DOHH2 (cell line): Measurements from ENCODE around the gene KRT77.
"Not testable (repeated sequence)": the region's sequence is repeated elsewhere in the genome, so short reads cannot be mapped to it uniquely, and the experiment has no call there.

Experiments used
- H3F3A ChIP-seq: fragments of 200-600 bp; sonication (generic), shearing (Covaris generic); 2 replicates; pipeline ENCODE4 v1.6.0; 2016; ENCODE audit warnings: antibody characterized with exemption, mild to moderate bottlenecking; ENCODE audit not compliant: control insufficient read depth, insufficient read depth
- H3K27ac ChIP-seq: fragments of 200-600 bp; sonication (generic); 2 replicates; pipeline ENCODE4 v1.5.1; 2014; ENCODE audit warnings: low read depth, mild to moderate bottlenecking, low read length, moderate library complexity
- H3K27me3 ChIP-seq: fragments of 200-600 bp; sonication (generic); 2 replicates; pipeline ENCODE4 v1.6.1; 2014; ENCODE audit warnings: mild to moderate bottlenecking, low read length, mixed read lengths; ENCODE audit not compliant: control insufficient read depth
- H3K36me3 ChIP-seq: fragments of 200-600 bp; sonication (generic); 2 replicates; pipeline ENCODE4 v1.6.1; 2014; ENCODE audit warnings: mild to moderate bottlenecking, low read length, moderate library complexity, mixed read lengths; ENCODE audit not compliant: control insufficient read depth
- H3K4me1 ChIP-seq: fragments of 200-600 bp; sonication (generic); 2 replicates; pipeline ENCODE4 v1.6.1; 2014; ENCODE audit warnings: mild to moderate bottlenecking, low read length, mixed read lengths; ENCODE audit not compliant: control insufficient read depth
- H3K4me2 ChIP-seq: fragments of 200-600 bp; sonication (generic); 2 replicates; pipeline ENCODE4 v1.6.0; 2014; ENCODE audit warnings: mild to moderate bottlenecking, low read length, moderate library complexity
- H3K4me3 ChIP-seq: fragments of 200-600 bp; sonication (generic); 2 replicates; pipeline ENCODE4 v1.5.1; 2014; ENCODE audit warnings: mild to moderate bottlenecking, low read length, mixed read lengths
- H3K79me2 ChIP-seq: fragments of 200-600 bp; sonication (generic); 2 replicates; pipeline ENCODE4 v1.6.1; 2014; ENCODE audit warnings: mild to moderate bottlenecking, low read length, mixed read lengths; ENCODE audit not compliant: control insufficient read depth
- H3K9me2 ChIP-seq: fragments of 200-600 bp; sonication (generic); replicated peaks from 2 replicates; pipeline ENCODE4 v1.6.1; 2014; ENCODE audit warnings: mild to moderate bottlenecking, low read length, mixed read lengths; ENCODE audit not compliant: control insufficient read depth
- H3K9me3 ChIP-seq: fragments of 200-600 bp; sonication (generic); 2 replicates; pipeline ENCODE4 v1.6.1; 2014; ENCODE audit warnings: antibody characterized with exemption, low read length, mixed read lengths; ENCODE audit not compliant: control insufficient read depth, insufficient read depth
- H4K20me1 ChIP-seq: fragments of 200-600 bp; sonication (generic); 2 replicates; pipeline ENCODE4 v1.6.0; 2014; ENCODE audit warnings: low read depth, mild to moderate bottlenecking, antibody characterized with exemption, low read length, moderate library complexity; ENCODE audit not compliant: control insufficient read depth, insufficient read depth
- EZH2phosphoT487 ChIP-seq: fragments of 200-600 bp; sonication (generic); IDR thresholded peaks from 2 replicates; pipeline ENCODE4 v1.6.1; 2017; ENCODE audit warnings: borderline replicate concordance, mild to moderate bottlenecking, antibody characterized with exemption, low read length, moderate library complexity, mixed read lengths
- TF ChIP-seq, protein P1 (sequence below): fragments of 200-600 bp; sonication (generic); IDR thresholded peaks from one replicate; pipeline ENCODE4 v1.5.1; 2014; ENCODE audit warnings: antibody characterized with exemption, mild to moderate bottlenecking, low read depth, low read length; ENCODE audit not compliant: poor library complexity, severe bottlenecking

KRT77 gene

DNA sequence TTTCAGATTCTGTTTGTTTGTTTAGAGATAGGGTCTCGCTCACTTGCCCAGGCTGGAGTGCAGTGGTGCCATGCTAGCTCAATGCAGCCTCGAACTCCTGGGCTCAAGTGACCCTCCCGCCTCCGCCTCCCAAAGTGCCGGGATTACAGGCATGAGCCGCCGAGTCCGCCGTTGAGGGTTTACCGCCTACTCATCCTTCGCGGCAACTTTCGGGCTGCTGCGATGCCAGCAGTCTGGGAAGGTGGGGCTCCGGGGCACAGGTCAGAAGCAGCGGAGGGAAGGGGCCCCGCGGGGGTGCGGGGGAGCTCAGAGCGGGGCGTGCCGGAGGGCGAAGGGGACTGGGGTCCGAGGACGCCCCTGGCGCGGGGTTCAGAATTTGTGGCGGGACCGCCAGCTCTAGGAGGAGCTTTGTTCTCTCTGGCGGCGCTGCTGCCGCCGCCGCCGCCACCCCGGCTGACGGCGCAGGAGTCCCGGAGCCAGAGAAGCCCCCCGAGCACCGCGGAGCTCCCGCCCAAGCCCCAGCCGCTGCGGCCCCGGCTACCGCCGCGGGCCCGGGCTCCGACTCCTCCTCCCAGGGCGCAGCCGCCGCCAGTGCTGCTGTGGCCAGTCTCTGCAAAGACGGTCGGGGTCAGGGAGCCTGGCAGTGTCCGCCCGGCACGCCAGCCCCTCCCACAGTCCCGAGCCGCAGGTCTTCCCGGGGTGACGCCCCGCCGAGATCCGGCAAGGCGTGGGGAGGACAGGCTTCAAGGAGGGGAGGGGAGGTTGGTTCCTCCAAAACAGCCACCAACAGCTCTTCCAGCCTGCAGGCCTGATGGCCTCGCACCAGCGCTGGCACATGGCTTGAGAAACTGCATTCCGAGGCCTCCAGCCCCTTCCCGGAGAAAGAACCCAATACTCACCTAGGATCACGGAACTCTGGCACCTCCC lies 10.9 kb upstream of the KRT77 start:
- TF ChIP-seq EZH2phosphoT487, result no peak
- TF ChIP-seq, protein P1, sequence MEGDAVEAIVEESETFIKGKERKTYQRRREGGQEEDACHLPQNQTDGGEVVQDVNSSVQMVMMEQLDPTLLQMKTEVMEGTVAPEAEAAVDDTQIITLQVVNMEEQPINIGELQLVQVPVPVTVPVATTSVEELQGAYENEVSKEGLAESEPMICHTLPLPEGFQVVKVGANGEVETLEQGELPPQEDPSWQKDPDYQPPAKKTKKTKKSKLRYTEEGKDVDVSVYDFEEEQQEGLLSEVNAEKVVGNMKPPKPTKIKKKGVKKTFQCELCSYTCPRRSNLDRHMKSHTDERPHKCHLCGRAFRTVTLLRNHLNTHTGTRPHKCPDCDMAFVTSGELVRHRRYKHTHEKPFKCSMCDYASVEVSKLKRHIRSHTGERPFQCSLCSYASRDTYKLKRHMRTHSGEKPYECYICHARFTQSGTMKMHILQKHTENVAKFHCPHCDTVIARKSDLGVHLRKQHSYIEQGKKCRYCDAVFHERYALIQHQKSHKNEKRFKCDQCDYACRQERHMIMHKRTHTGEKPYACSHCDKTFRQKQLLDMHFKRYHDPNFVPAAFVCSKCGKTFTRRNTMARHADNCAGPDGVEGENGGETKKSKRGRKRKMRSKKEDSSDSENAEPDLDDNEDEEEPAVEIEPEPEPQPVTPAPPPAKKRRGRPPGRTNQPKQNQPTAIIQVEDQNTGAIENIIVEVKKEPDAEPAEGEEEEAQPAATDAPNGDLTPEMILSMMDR, result no peak
- H3K27me3 ChIP-seq, result 0 out of 2 replicates have a peak, but pooled peaks cover 4% of the 10 kb centered on the region
- no peaks in the 10 kb centered on the region for H3K9me2 ChIP-seq
- no peaks in the 10 kb centered on the region for H3K36me3 ChIP-seq
- no peaks in the 10 kb centered on the region for H3F3A ChIP-seq
- no peak overlapping the region for H3K4me2 ChIP-seq
- no peaks in the 10 kb centered on the region for H3K4me1 ChIP-seq
- H3K27ac ChIP-seq, result no peak overlapping the region
- no peaks in the 10 kb centered on the region for H4K20me1 ChIP-seq
- H3K9me3 ChIP-seq, result no peaks in the 10 kb centered on the region
- H3K79me2 ChIP-seq, result no peaks in the 10 kb centered on the region
- no peak overlapping the region for H3K4me3 ChIP-seq

DNA sequence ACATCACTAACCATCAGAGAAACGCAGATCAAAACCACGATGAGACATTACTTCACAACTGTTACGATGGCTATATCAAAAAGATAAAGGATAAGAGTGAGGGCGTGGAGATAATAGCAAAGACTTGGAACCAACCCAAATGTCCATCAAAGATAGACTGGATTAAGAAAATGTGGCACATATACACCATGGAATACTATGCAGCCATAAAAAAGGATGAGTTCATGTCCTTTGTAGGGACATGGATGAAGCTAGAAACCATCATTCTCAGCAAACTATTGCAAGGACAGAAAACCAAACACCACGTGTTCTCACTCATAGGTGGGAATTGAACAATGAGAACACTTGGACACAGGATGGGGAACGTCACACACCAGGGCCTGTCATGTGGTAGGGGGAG lies 8.8 kb upstream of the KRT77 start:
- not testable (repeated sequence) for H3K9me2 ChIP-seq, H3K4me3 ChIP-seq

DNA sequence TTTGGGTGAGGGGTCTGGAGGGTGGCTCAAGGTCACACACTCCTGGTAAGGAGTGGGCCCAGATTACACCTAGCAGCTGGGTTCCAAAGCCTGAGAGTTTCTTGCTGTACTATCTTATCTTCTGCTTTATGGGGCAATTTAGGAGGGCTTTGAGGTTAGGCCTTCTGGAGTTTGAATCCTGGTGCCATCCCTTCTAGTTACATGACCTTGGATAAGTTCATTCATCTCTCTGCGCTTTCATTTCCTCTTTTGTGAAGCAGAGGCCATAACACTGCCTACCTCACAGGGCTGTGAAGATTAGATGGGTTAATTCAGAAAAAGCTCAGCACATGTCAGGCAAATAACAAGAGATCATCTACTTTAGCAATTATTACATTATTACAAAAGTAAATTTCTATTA lies 7.4 kb upstream of the KRT77 start:
- H3K27ac ChIP-seq, result no peak overlapping the region
- no peaks in the 10 kb centered on the region for H3K9me3 ChIP-seq
- no peaks in the 10 kb centered on the region for H3F3A ChIP-seq
- TF ChIP-seq, protein P1, result no peak
- no peak for TF ChIP-seq EZH2phosphoT487
- H3K79me2 ChIP-seq, result no peaks in the 10 kb centered on the region
- no peaks in the 10 kb centered on the region for H3K9me2 ChIP-seq
- H3K36me3 ChIP-seq, result no peaks in the 10 kb centered on the region
- no peaks in the 10 kb centered on the region for H4K20me1 ChIP-seq
- H3K4me2 ChIP-seq, result no peak overlapping the region
- no peaks in the 10 kb centered on the region; the same call in 1 of the 2 replicates for H3K27me3 ChIP-seq
- H3K4me1 ChIP-seq, result no peaks in the 10 kb centered on the region
- no peak overlapping the region for H3K4me3 ChIP-seq

More for the DNA sequence above, 8.8 kb upstream of the KRT77 start:
- H3K9me3 ChIP-seq, H3K27me3 ChIP-seq, H3K4me2 ChIP-seq, H3K79me2 ChIP-seq, H3F3A ChIP-seq, H3K4me1 ChIP-seq, H3K36me3 ChIP-seq, H3K27ac ChIP-seq, H4K20me1 ChIP-seq: not testable (repeated sequence)

DNA sequence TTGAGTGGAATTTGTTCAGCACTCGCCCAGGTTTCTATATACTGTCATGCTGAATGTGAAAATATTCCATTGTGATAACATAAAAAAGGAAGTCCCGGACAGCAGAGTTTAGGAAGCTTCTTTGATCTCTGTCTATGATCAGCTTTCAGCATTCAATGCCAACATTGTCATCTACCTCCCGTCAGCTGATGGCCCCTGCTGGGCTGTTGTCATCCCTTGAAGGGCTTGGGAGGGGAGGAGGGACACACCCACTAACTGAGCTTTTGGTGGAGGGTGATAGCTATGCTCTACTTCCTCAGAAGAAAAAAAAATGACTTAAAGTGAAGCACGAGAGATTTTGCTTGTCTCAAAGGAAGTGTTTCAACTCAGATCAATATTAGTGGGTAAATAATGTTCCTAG lies 4.7 kb upstream of the KRT77 start:
- TF ChIP-seq EZH2phosphoT487, result no peak
- TF ChIP-seq, protein P1, result no peak
- no peaks in the 10 kb centered on the region for H3K9me2 ChIP-seq
- H3K4me2 ChIP-seq, result no peak overlapping the region
- H3F3A ChIP-seq, result no peaks in the 10 kb centered on the region
- H3K27me3 ChIP-seq, result no peaks in the 10 kb centered on the region; the same call in 1 of the 2 replicates
- no peaks in the 10 kb centered on the region for H3K9me3 ChIP-seq
- no peaks in the 10 kb centered on the region for H4K20me1 ChIP-seq
- H3K27ac ChIP-seq, result no peak overlapping the region
- no peaks in the 10 kb centered on the region for H3K4me1 ChIP-seq
- H3K79me2 ChIP-seq, result no peaks in the 10 kb centered on the region
- no peak overlapping the region for H3K4me3 ChIP-seq
- H3K36me3 ChIP-seq, result no peaks in the 10 kb centered on the region
